NCI-H526 treated with DMSO at 0.1 percent for 48 hours (cell line): ENCODE data around the gene SCYGR3.
"Not testable (repeated sequence)": the region's sequence is repeated elsewhere in the genome, so short reads cannot be mapped to it uniquely, and the experiment has no call there.

ENCODE experiments used
- DNase-seq: peaks from one replicate; lab custom pipeline; 2025; lab: John Stamatoyannopoulos, UW

SCYGR3 gene

GRCh38 chr2:227613272-227613660, 1.4 kb downstream of the SCYGR3 start:
- no peak for DNase-seq

GRCh38 chr2:227612546-227613271, 1.9 kb downstream of the SCYGR3 start:
- DNase-seq, result no peak

GRCh38 chr2:227610123-227610522, 4.5 kb downstream of the SCYGR3 start:
- DNase-seq, result no peak

- DNase-seq, result no peak
These were observed 5.9 kb downstream of the SCYGR3 start for GRCh38 chr2:227608561-227609338.

GRCh38 chr2:227607941-227608340, 6.7 kb downstream of the SCYGR3 start:
- DNase-seq, result no peak

- no peak for DNase-seq
These were observed 8.2 kb downstream of the SCYGR3 start for GRCh38 chr2:227606476-227606875.

- no peak for DNase-seq
These were observed 12.3 kb downstream of the SCYGR3 start for GRCh38 chr2:227602358-227602757.

- not testable (repeated sequence) for DNase-seq
These were observed 15.7 kb downstream of the SCYGR3 start, which contains the start of gene SCYGR2 for GRCh38 chr2:227598835-227599503. TSS of gene SCYGR2 (plus strand) at chr2:227598893. CDS start at chr2:227598893, 0 bp downstream.

- no peak for DNase-seq
These were observed 16.6 kb downstream of the SCYGR3 start for GRCh38 chr2:227597998-227598397.

GRCh38 chr2:227597036-227597435, 17.6 kb downstream of the SCYGR3 start:
- no peak for DNase-seq

- no peak for DNase-seq
These were observed 18.8 kb downstream of the SCYGR3 start for GRCh38 chr2:227595797-227596196.

GRCh38 chr2:227592694-227593387, 21.8 kb downstream of the SCYGR3 start:
- DNase-seq, result no peak

- DNase-seq, result no peak
These were observed 32.3 kb downstream of the SCYGR3 start for GRCh38 chr2:227582369-227582768.

GRCh38 chr2:227579791-227580190, 34.8 kb downstream of the SCYGR3 start:
- no peak for DNase-seq

GRCh38 chr2:227578642-227579041, 36.0 kb downstream of the SCYGR3 start:
- no peak for DNase-seq

- DNase-seq, result no peak
These were observed 37.1 kb downstream of the SCYGR3 start for GRCh38 chr2:227577555-227577954.

- DNase-seq, result no peak
These were observed 37.8 kb downstream of the SCYGR3 start for GRCh38 chr2:227576812-227577211.

GRCh38 chr2:227576110-227576509, 38.5 kb downstream of the SCYGR3 start:
- DNase-seq, result no peak

GRCh38 chr2:227570615-227571014, 44.0 kb downstream of the SCYGR3 start:
- no peak for DNase-seq

- no peak for DNase-seq
These were observed 45.8 kb downstream of the SCYGR3 start for GRCh38 chr2:227568852-227569169.

- DNase-seq, result no peak
These were observed 48.6 kb downstream of the SCYGR3 start for GRCh38 chr2:227566012-227566411.

- DNase-seq, result no peak
These were observed 49.6 kb downstream of the SCYGR3 start for GRCh38 chr2:227565080-227565479.
